ENCODE data around the gene SMPD3. TPM values are rescaled to one million over a fixed set of nuclear protein-coding genes. Genes with fewer than 3 reads are reported as not detected.

SMPD3 gene
- total RNA-seq, 1 experiment from 2014 or later, result 0.42 TPM

GRCh38 chr16:68480084-68480995 is 32.0 kb upstream of the SMPD3 start:
- no peak for DNase-seq
- Histone ChIP-seq H3K36me3 (replicated peaks; ENCODE audit: control insufficient read depth, insufficient read depth, low read length) (no peaks in the 10 kb centered on the region), H3K27me3 (ENCODE audit: control insufficient read depth, insufficient read depth, low read length) (0 out of 2 replicates have a peak, but pooled peaks cover 1% of the 10 kb centered on the region), H3K4me3 (ENCODE audit: insufficient read depth, low read depth, low read length) (no peak overlapping the region)

- Histone ChIP-seq H3K4me3 (ENCODE audit: insufficient read depth, low read depth, low read length) (no peak overlapping the region), H3K27me3 (ENCODE audit: control insufficient read depth, insufficient read depth, low read length) (0 out of 2 replicates have a peak, but pooled peaks cover 1% of the 10 kb centered on the region), H3K36me3 (replicated peaks; ENCODE audit: control insufficient read depth, insufficient read depth, low read length) (no peaks in the 10 kb centered on the region)
- no peak for DNase-seq
These were observed 31.0 kb upstream of the SMPD3 start for GRCh38 chr16:68479271-68479670.

- no peak for DNase-seq
- Histone ChIP-seq H3K4me3 (ENCODE audit: insufficient read depth, low read depth, low read length) (no peak overlapping the region), H3K27me3 (ENCODE audit: control insufficient read depth, insufficient read depth, low read length) (0 out of 2 replicates have a peak, but pooled peaks cover 1% of the 10 kb centered on the region), H3K36me3 (replicated peaks; ENCODE audit: control insufficient read depth, insufficient read depth, low read length) (no peaks in the 10 kb centered on the region)
These were observed 30.4 kb upstream of the SMPD3 start for GRCh38 chr16:68478526-68479250.

GRCh38 chr16:68475071-68475470 is 26.8 kb upstream of the SMPD3 start:
- Histone ChIP-seq H3K27me3 (ENCODE audit: control insufficient read depth, insufficient read depth, low read length) (no peaks in the 10 kb centered on the region), H3K36me3 (replicated peaks; ENCODE audit: control insufficient read depth, insufficient read depth, low read length) (no peaks in the 10 kb centered on the region), H3K4me3 (ENCODE audit: insufficient read depth, low read depth, low read length) (no peak overlapping the region)
- DNase-seq, result no peak

GRCh38 chr16:68473358-68474070 is 25.2 kb upstream of the SMPD3 start:
- no peaks in the 10 kb centered on the region for H3K36me3 ChIP-seq (replicated peaks; ENCODE audit: control insufficient read depth, insufficient read depth, low read length)

GRCh38 chr16:68472581-68472980 is 24.3 kb upstream of the SMPD3 start:
- H3K27me3 ChIP-seq (ENCODE audit: control insufficient read depth, insufficient read depth, low read length), result no peaks in the 10 kb centered on the region
- no peaks in the 10 kb centered on the region for H3K36me3 ChIP-seq (replicated peaks; ENCODE audit: control insufficient read depth, insufficient read depth, low read length)
- no peak overlapping the region for H3K4me3 ChIP-seq (ENCODE audit: insufficient read depth, low read depth, low read length)
- DNase-seq, result no peak

More at GRCh38 chr16:68473358-68474070, 25.2 kb upstream of the SMPD3 start:
- no peak overlapping the region for H3K4me3 ChIP-seq (ENCODE audit: insufficient read depth, low read depth, low read length)
- no peaks in the 10 kb centered on the region for H3K27me3 ChIP-seq (ENCODE audit: control insufficient read depth, insufficient read depth, low read length)
- DNase-seq, result no peak

- Histone ChIP-seq H3K27me3 (ENCODE audit: control insufficient read depth, insufficient read depth, low read length) (no peaks in the 10 kb centered on the region), H3K36me3 (replicated peaks; ENCODE audit: control insufficient read depth, insufficient read depth, low read length) (no peaks in the 10 kb centered on the region), H3K4me3 (ENCODE audit: insufficient read depth, low read depth, low read length) (no peak overlapping the region)
- DNase-seq, result no peak
These were observed 22.3 kb upstream of the SMPD3 start for GRCh38 chr16:68470461-68471150.

GRCh38 chr16:68469796-68470460 is 21.6 kb upstream of the SMPD3 start:
- DNase-seq, result no peak
- no peaks in the 10 kb centered on the region for H3K36me3 ChIP-seq (replicated peaks; ENCODE audit: control insufficient read depth, insufficient read depth, low read length)
- H3K4me3 ChIP-seq (ENCODE audit: insufficient read depth, low read depth, low read length), result no peak overlapping the region
- no peaks in the 10 kb centered on the region for H3K27me3 ChIP-seq (ENCODE audit: control insufficient read depth, insufficient read depth, low read length)

- no peaks in the 10 kb centered on the region for H3K27me3 ChIP-seq (ENCODE audit: control insufficient read depth, insufficient read depth, low read length)
- no peak for DNase-seq
- H3K4me3 ChIP-seq (ENCODE audit: insufficient read depth, low read depth, low read length), result no peak overlapping the region
- H3K36me3 ChIP-seq (replicated peaks; ENCODE audit: control insufficient read depth, insufficient read depth, low read length), result no peaks in the 10 kb centered on the region
These were observed 20.5 kb upstream of the SMPD3 start for GRCh38 chr16:68468842-68469241.

GRCh38 chr16:68466174-68466573 is 17.9 kb upstream of the SMPD3 start:
- H3K36me3 ChIP-seq (replicated peaks; ENCODE audit: control insufficient read depth, insufficient read depth, low read length), result no peaks in the 10 kb centered on the region
- no peak for DNase-seq
- H3K27me3 ChIP-seq (ENCODE audit: control insufficient read depth, insufficient read depth, low read length), result no peaks in the 10 kb centered on the region
- no peak overlapping the region for H3K4me3 ChIP-seq (ENCODE audit: insufficient read depth, low read depth, low read length)

- Histone ChIP-seq H3K36me3 (replicated peaks; ENCODE audit: control insufficient read depth, insufficient read depth, low read length) (no peaks in the 10 kb centered on the region), H3K27me3 (ENCODE audit: control insufficient read depth, insufficient read depth, low read length) (no peaks in the 10 kb centered on the region), H3K4me3 (ENCODE audit: insufficient read depth, low read depth, low read length) (no peak overlapping the region)
- DNase-seq, result no peak
These were observed 15.6 kb upstream of the SMPD3 start for GRCh38 chr16:68463904-68464303.

GRCh38 chr16:68460067-68460466 is 11.8 kb upstream of the SMPD3 start:
- no peak for DNase-seq
- Histone ChIP-seq H3K4me3 (ENCODE audit: insufficient read depth, low read depth, low read length) (no peak overlapping the region), H3K36me3 (replicated peaks; ENCODE audit: control insufficient read depth, insufficient read depth, low read length) (no peaks in the 10 kb centered on the region), H3K27me3 (ENCODE audit: control insufficient read depth, insufficient read depth, low read length) (no peaks in the 10 kb centered on the region)

- Histone ChIP-seq H3K27me3 (ENCODE audit: control insufficient read depth, insufficient read depth, low read length) (no peaks in the 10 kb centered on the region), H3K4me3 (ENCODE audit: insufficient read depth, low read depth, low read length) (no peak overlapping the region), H3K36me3 (replicated peaks; ENCODE audit: control insufficient read depth, insufficient read depth, low read length) (no peaks in the 10 kb centered on the region)
- DNase-seq, result no peak
These were observed 11.1 kb upstream of the SMPD3 start for GRCh38 chr16:68459457-68459856.

- Histone ChIP-seq H3K27me3 (ENCODE audit: control insufficient read depth, insufficient read depth, low read length) (no peaks in the 10 kb centered on the region), H3K36me3 (replicated peaks; ENCODE audit: control insufficient read depth, insufficient read depth, low read length) (no peaks in the 10 kb centered on the region), H3K4me3 (ENCODE audit: insufficient read depth, low read depth, low read length) (no peak overlapping the region)
- DNase-seq, result no peak
These were observed 10.2 kb upstream of the SMPD3 start for GRCh38 chr16:68458551-68458950.
